K562 (cell line): ENCODE results near the gene LRRC3. TPM values are rescaled to one million over a fixed set of nuclear protein-coding genes. Genes with fewer than 3 reads are reported as not detected.

Source experiments
- ATAC-seq: fragments of 200-7000 bp; cut with Tn5 transposase; 3 replicates; pipeline ENCODE4 v1.9.1; 2020; ENCODE audit warnings: moderate library complexity
- BruUV-seq: library from RNA; stranded (reverse); fragments of 400-500 nt; replicated peaks from 2 replicates; lab custom pipeline; 2021; lab: Mats Ljungman, UMichigan
- CTCF ChIA-PET: fragments of 300-600 bp; formaldehyde crosslinking; extraction: SDS; loops from one replicate; lab custom pipeline; 2021; ENCODE audit warnings: low intra/inter-chr PET ratio; lab: Yijun Ruan, JAX
- POLR2A ChIA-PET: fragments of 300-600, 350-650 bp; sonication (Branson Sonifier 250); formaldehyde crosslinking; extraction: SDS; loops from one replicate; lab custom pipeline; 2021; ENCODE audit warnings: antibody characterized with exemption, inconsistent platforms; lab: Yijun Ruan, JAX
- DNase-seq, 4 experiments: peaks; one replicate each; pipeline versions ENCODE4 v3.0.0 to v3.0.0-alpha.2; 2011 to 2018; ENCODE audit warnings: low spot score in 3 of 4, mixed read lengths in 3 of 4; ENCODE audit errors: extremely low read depth in 1 of 4
- FAIRE-seq: peaks from 2 replicates; lab custom pipeline; 2011; peaks lifted over from hg19 to GRCh38; lab: Jason Lieb, UNC
- H2AFZ ChIP-seq: 2 replicates; pipeline ENCODE4 v1.6.0; 2011; ENCODE audit warnings: low read depth, low read length, control low read depth, inconsistent platforms
- H3K27ac ChIP-seq: fragments of 200-600 bp; 3 replicates; pipeline ENCODE4 v1.8.0; 2011; ENCODE audit warnings: low read depth, mild to moderate bottlenecking, control low read depth, inconsistent platforms, low read length, moderate library complexity, mixed read lengths; ENCODE audit errors: extremely low read depth
- H3K27me3 ChIP-seq, 2 experiments: fragments of 300-600 bp in 1 of 2; 2 replicates in 1 of 2; 3 replicates in 1 of 2; pipeline versions ENCODE4 v1.6.0 to v1.8.0; 2011; ENCODE audit warnings: inconsistent platforms in 2 of 2, low read length in 2 of 2, mild to moderate bottlenecking in 1 of 2, mixed read lengths in 1 of 2, moderate library complexity in 1 of 2; ENCODE audit not compliant: control insufficient read depth in 2 of 2, insufficient read depth in 2 of 2
- H3K36me3 ChIP-seq: fragments of 300-600 bp; 3 replicates; pipeline ENCODE4 v1.8.0; 2011; ENCODE audit warnings: mild to moderate bottlenecking, low read length, inconsistent platforms; ENCODE audit not compliant: control insufficient read depth, insufficient read depth
- H3K4me1 ChIP-seq, 2 experiments: fragments of 200-600 bp in 1 of 2; replicated peaks in 1 of 2; 2 replicates in 1 of 2; 3 replicates in 1 of 2; pipeline versions ENCODE4 v1.5.1 to v1.8.0; 2011; ENCODE audit warnings: inconsistent platforms in 2 of 2, low read length in 2 of 2, mild to moderate bottlenecking in 1 of 2, mixed read lengths in 1 of 2, moderate library complexity in 1 of 2; ENCODE audit not compliant: control insufficient read depth in 2 of 2, insufficient read depth in 2 of 2
- H3K4me2 ChIP-seq: 2 replicates; pipeline ENCODE4 v1.6.1; 2011; ENCODE audit warnings: low read length, control low read depth, inconsistent platforms, mixed read lengths; ENCODE audit not compliant: insufficient read depth
- H3K4me3 ChIP-seq: fragments of 200-600 bp; sonication (generic), shearing (Covaris generic); 2 replicates; pipeline ENCODE4 v1.5.1; 2016; ENCODE audit warnings: control low read depth, inconsistent platforms
- H3K79me2 ChIP-seq: fragments of 200-600 bp; 3 replicates; pipeline ENCODE4 v1.8.0; 2011; ENCODE audit warnings: low read length, inconsistent platforms; ENCODE audit not compliant: control insufficient read depth, insufficient read depth
- H3K9ac ChIP-seq, 2 experiments: 2 replicates each; pipeline versions ENCODE4 v1.6.0 to v1.6.1; 2011; ENCODE audit warnings: low read depth in 2 of 2, low read length in 2 of 2, control low read depth in 1 of 2, inconsistent platforms in 1 of 2, mild to moderate bottlenecking in 1 of 2, mixed read lengths in 1 of 2; ENCODE audit not compliant: insufficient read depth in 1 of 2
- H3K9me1 ChIP-seq: one replicate; pipeline ENCODE4 v1.6.0; 2011; ENCODE audit warnings: inconsistent platforms, mild to moderate bottlenecking, low read length, moderate library complexity; ENCODE audit not compliant: control insufficient read depth, insufficient read depth
- H3K9me3 ChIP-seq: replicated peaks from 2 replicates; pipeline ENCODE4 v1.5.1; 2011; ENCODE audit warnings: low read depth, low read length, inconsistent platforms; ENCODE audit not compliant: control insufficient read depth, insufficient read depth
- H4K20me1 ChIP-seq: replicated peaks from 2 replicates; pipeline ENCODE4 v1.6.1; 2011; ENCODE audit warnings: low read length, inconsistent platforms, mixed read lengths; ENCODE audit not compliant: control insufficient read depth, insufficient read depth
- CAMTA2 ChIP-seq: fragments of 250-450 bp; sonication (Bioruptor Pico); conservative IDR thresholded peaks from 2 replicates; pipeline ENCODE4 v1.5.1; 2022
- FOXK1 ChIP-seq: sonication (generic); formaldehyde crosslinking; IDR thresholded peaks from 2 replicates; pipeline ENCODE4 v1.8.0; 2022; ENCODE audit warnings: missing genetic modification reagents, mild to moderate bottlenecking, borderline replicate concordance
- GMEB1 ChIP-seq: fragments of 250-450 bp; sonication (Bioruptor Pico); IDR thresholded peaks from 2 replicates; pipeline ENCODE4 v1.4.0; 2020; ENCODE audit warnings: mild to moderate bottlenecking
- MTA2 ChIP-seq: fragments of 450-650 bp; IDR thresholded peaks from 2 replicates; pipeline ENCODE4 v1.6.1; 2016; ENCODE audit warnings: low read depth
- PTBP1 ChIP-seq: fragments of 200-400 bp; formaldehyde crosslinking; IDR thresholded peaks from 2 replicates; pipeline ENCODE4 v1.6.1; 2017; ENCODE audit warnings: low read depth, low read length
- TCF3 ChIP-seq: sonication (generic); formaldehyde crosslinking; IDR thresholded peaks from 2 replicates; pipeline ENCODE4 v1.4.0; 2020; ENCODE audit warnings: mild to moderate bottlenecking, missing genetic modification reagents
- ZNF384 ChIP-seq: IDR thresholded peaks from 2 replicates; pipeline ENCODE4 v1.6.1; 2012; ENCODE audit warnings: low read depth, low read length, improper control_type of control experiment
- WGBS: fragments of 100-300 bp; shearing (Covaris generic); methylation state at CpG from one replicate; pipeline ENCODE4 v1.1.6; 2016; ENCODE audit warnings: low coverage, mixed read lengths; ENCODE audit not compliant: insufficient coverage; ENCODE audit errors: missing lambda C conversion rate; 5-methylcytosine and 5-hydroxymethylcytosine counted together
- in situ Hi-C: fragments of 300-500 bp; cut with MboI; formaldehyde crosslinking; loops from 4 replicates; pipeline ENCODE4 v1.15.0; 2018; ENCODE audit warnings: inconsistent platforms, mixed read lengths
- intact Hi-C: fragments of 100-400 bp; cut with micrococcal nuclease; formaldehyde crosslinking; loops from 2 replicates; pipeline ENCODE4 v1.14.2; 2022
- polyA plus RNA-seq, 8 experiments: library from polyadenylated mRNA; depleted of rRNA in 4 of 8; stranded (reverse) in 5 of 8; unstranded in 3 of 8; fragments of >200 nt; fragmentation: Nextera tagmentation in 2 of 8; fragmentation: Illumina TruSeq in 1 of 8; extraction: Ambion mirVana in 2 of 8; extraction: Trizol in 1 of 8; gene quantifications; 2 replicates each; pipeline versions ENCODE4 v1.2.1 to v1.2.3, GENCODE V29; 2011 to 2014; ENCODE audit warnings: inconsistent platforms in 1 of 8, missing spikeins in 1 of 8
- total RNA-seq, 7 experiments: library from RNA; depleted of rRNA in 6 of 7; stranded (reverse); fragments of >200 nt in 6 of 7; fragmentation: Illumina TruSeq in 2 of 7; extraction: Trizol in 2 of 7; gene quantifications; 2 replicates each; pipeline versions ENCODE4 v1.2.1 to v1.2.3, GENCODE V29; 2011 to 2021; ENCODE audit warnings: low replicate concordance in 1 of 7

LRRC3 gene
- total and polyA plus RNA-seq, 9 of the 15 experiments (the other 6 are each of a cell fraction or from before 2014, with no cell fraction given), result 0.04 TPM; not detected in 7

DNA sequence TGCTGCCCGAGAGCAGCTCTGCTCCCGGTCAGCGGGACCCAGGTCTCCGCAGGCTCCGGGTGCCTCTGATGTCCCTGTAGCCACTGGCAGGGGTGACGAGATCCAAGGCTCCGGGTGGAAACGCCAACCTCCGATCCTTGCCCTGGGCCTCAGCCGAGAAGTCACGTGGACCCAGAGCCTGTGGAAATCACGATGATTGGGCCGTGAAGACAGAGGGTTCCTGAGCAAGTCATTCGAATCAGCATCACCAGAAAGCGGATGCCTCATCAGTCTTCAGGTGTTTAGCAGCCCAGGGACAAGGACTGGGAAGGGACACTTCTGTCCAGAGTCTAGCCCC, 12.5 kb downstream of the LRRC3 start:
- Histone ChIP-seq H4K20me1 (no peaks in the 10 kb centered on the region), H3K27me3 (peaks cover 32 to 61% of the 10 kb centered on the region in 2 experiments), H3K9ac (no peak overlapping the region; a peak in 1 of 4 replicates), H3K4me1 (peaks cover 0 to 11% of the 10 kb centered on the region in 2 experiments; a peak in 1 of 5 replicates), H3K4me2 (no peak overlapping the region), H3K79me2 (no peaks in the 10 kb centered on the region), H3K9me1 (no peaks in the 10 kb centered on the region), H3K36me3 (no peaks in the 10 kb centered on the region), H2AFZ (no peak overlapping the region), H3K27ac (no peak overlapping the region), H3K9me3 (no peaks in the 10 kb centered on the region), H3K4me3 (no peak overlapping the region)
- TF ChIP-seq MTA2 (no peak), CAMTA2 (CRISPR knock-in tag) (no peak), PTBP1 (no peak), FOXK1 (no peak), TCF3 (CRISPR knock-in tag) (no peak), ZNF384 (no peak), GMEB1 (CRISPR knock-in tag) (no peak)
- no TSS peak for BruUV-seq
- POLR2A ChIA-PET, result interaction anchor here (0.7 kb wide), 1 partner anchor 13 kb away, joined by 4 read pairs; the partner anchor contains the start of gene LRRC3
- WGBS, result 1% methylated on average over 15 of the region's 15 CpGs
- in situ Hi-C loops (no loop called here), intact Hi-C loops (no loop called here)
- no peak for DNase-seq
- ATAC-seq, result no peak
- FAIRE-seq, result no peak
- CTCF ChIA-PET, result no interaction called here
